Common myeloid progenitor, CD34-positive (primary cell): ENCODE data around the gene EID2.

ENCODE experiments used
- CTCF ChIA-PET: fragments of 350-600 bp; sonication (Branson Sonifier 250); formaldehyde crosslinking; loops from one replicate; lab custom pipeline; 2021; ENCODE audit warnings: antibody characterized with exemption; lab: Charles Lee
- POLR2A ChIA-PET: fragments of 350-600 bp; sonication (Branson Sonifier 250); formaldehyde crosslinking; loops from one replicate; lab custom pipeline; 2021; ENCODE audit warnings: antibody characterized with exemption; lab: Charles Lee
- DNase-seq, 3 donors: peaks; one replicate each; pipeline versions ENCODE4 v3.0.0 to v3.0.0-alpha.2; 2013
- H3K27ac ChIP-seq, 2 experiments: 1 replicate in 1 of 2; 2 replicates in 1 of 2; pipeline ENCODE4 v1.7.0; 2013; ENCODE audit warnings: inconsistent platforms in 2 of 2, low read length in 2 of 2, mild to moderate bottlenecking in 2 of 2, low read depth in 1 of 2, moderate library complexity in 1 of 2; ENCODE audit not compliant: severe bottlenecking in 2 of 2, insufficient read depth in 1 of 2, poor library complexity in 1 of 2
- H3K27me3 ChIP-seq, 5 experiments: replicated peaks in 2 of 5; 1 replicate in 3 of 5; 2 replicates in 2 of 5; pipeline versions ENCODE4 v1.6.1 to v1.7.0; 2013; ENCODE audit warnings: low read length in 4 of 5, mild to moderate bottlenecking in 2 of 5, moderate library complexity in 2 of 5, inconsistent platforms in 1 of 5; ENCODE audit not compliant: insufficient read depth in 5 of 5, control insufficient read depth in 4 of 5
- H3K36me3 ChIP-seq, 4 experiments: 1 replicate in 2 of 4; 2 replicates in 2 of 4; pipeline versions ENCODE4 v1.6.1 to v1.7.0; 2013; ENCODE audit warnings: low read length in 3 of 4, control low read depth in 1 of 4, mild to moderate bottlenecking in 1 of 4; ENCODE audit not compliant: control insufficient read depth in 4 of 4, insufficient read depth in 4 of 4
- H3K4me1 ChIP-seq, 4 experiments: 1 replicate in 3 of 4; 2 replicates in 1 of 4; pipeline versions ENCODE4 v1.6.1 to v1.7.1; 2013; ENCODE audit warnings: low read length in 3 of 4, mild to moderate bottlenecking in 3 of 4, control low read depth in 1 of 4, inconsistent platforms in 1 of 4, moderate library complexity in 1 of 4; ENCODE audit not compliant: control insufficient read depth in 4 of 4, insufficient read depth in 4 of 4; ENCODE audit errors: control extremely low read depth in 1 of 4
- H3K4me3 ChIP-seq, 7 experiments: 1 replicate in 4 of 7; 2 replicates in 3 of 7; pipeline versions ENCODE4 v1.5.1 to v1.7.0; 2013; ENCODE audit warnings: mild to moderate bottlenecking in 7 of 7, low read length in 6 of 7, moderate library complexity in 6 of 7, inconsistent platforms in 2 of 7, low read depth in 2 of 7, control low read depth in 1 of 7; ENCODE audit not compliant: insufficient read depth in 4 of 7, control insufficient read depth in 1 of 7; ENCODE audit errors: extremely low read depth in 1 of 7
- H3K9me3 ChIP-seq, 5 experiments: 1 replicate in 4 of 5; 2 replicates in 1 of 5; pipeline versions ENCODE4 v1.6.1 to v1.7.1; 2013; ENCODE audit warnings: low read length in 4 of 5, mild to moderate bottlenecking in 2 of 5, inconsistent platforms in 1 of 5, low read depth in 1 of 5, moderate library complexity in 1 of 5; ENCODE audit not compliant: control insufficient read depth in 4 of 5, insufficient read depth in 2 of 5; ENCODE audit errors: control extremely low read depth in 1 of 5
- WGBS: methylation state at CpG from one replicate; pipeline ENCODE4 v1.1.5; 2013; ENCODE audit not compliant: insufficient coverage; 5-methylcytosine and 5-hydroxymethylcytosine counted together

Gene EID2

DNA sequence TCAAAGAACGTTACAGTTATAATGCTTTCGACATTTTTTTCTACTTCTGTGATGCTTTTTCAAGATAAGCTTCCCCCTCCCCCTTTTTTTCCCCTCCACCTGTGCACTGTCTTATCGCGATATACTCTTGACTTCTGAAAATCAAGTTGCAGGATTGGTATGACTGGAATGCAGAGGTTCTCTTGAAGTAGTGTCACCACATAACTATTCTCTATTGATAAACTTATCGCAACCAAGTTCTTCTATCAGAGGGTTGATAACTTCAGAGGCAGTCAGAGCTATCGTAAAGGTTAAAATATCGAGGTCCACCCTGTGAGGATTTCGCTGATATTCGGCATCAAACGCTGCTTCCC is 820 bp downstream of the EID2 start:
- Histone ChIP-seq H3K9me3 (no peaks in the 10 kb centered on the region), H3K36me3 (no peaks in the 10 kb centered on the region), H3K4me1 (peaks cover 8 to 28% (median 15%) of the 10 kb centered on the region in 4 experiments), H3K4me3 (peak overlapping the region; percentile 67 to 97 (median 92)), H3K27me3 (no peaks in the 10 kb centered on the region), H3K27ac (peak overlapping the region; percentile 46 to 88)
- POLR2A ChIA-PET, result interaction anchor here (1.2 kb wide), 1 partner anchor 137 kb away, joined by 3 read pairs; no protein-coding TSS in a partner anchor
- CTCF ChIA-PET, result interaction anchor here (0.8 to 1.2 kb wide), 2 partner anchors 70 to 685 kb away, joined by 3 read pairs; no protein-coding TSS in a partner anchor
- 4% methylated on average over 7 of the region's 10 CpGs for WGBS
- no peak for DNase-seq

DNA sequence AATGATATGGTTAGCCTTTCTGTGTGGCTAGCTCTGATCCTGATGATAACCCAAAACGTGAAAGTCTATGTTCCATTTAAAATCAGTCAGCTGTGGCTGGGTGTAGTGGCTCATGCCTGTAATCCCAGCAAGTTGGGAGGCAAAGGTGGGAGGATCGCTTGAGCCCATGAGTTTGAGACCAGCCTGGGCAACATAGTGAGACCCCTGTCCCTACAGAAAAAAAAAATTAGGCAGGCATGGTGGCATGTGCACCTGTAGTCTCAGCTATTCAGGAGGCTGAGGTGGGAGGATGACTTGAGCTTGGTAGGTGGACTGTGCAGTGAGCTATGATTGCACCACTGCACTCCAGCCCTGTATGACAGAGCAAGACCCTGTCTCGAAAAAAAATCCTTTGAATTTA is 6.2 kb downstream of the EID2 start:
- no peak overlapping the region for H3K4me3 ChIP-seq
- no peaks in the 10 kb centered on the region for H3K27me3 ChIP-seq
- WGBS, result 95% methylated on average over 3 of the region's 3 CpGs
- ChIA-PET POLR2A (interaction anchor here (1.1 kb wide), 1 partner anchor 98 kb away, joined by 3 read pairs; the partner anchor contains the start of gene RPS16), CTCF (interaction anchor here (0.9 to 4.7 kb wide), 12 partner anchors 9 to 106 kb away, joined by 3 to 46 read pairs (median 4); partner anchors contain the start of gene SELENOV)
- no peaks in the 10 kb centered on the region for H3K36me3 ChIP-seq
- no peak overlapping the region for H3K27ac ChIP-seq
- peaks cover 6 to 17% (median 12%) of the 10 kb centered on the region in 4 experiments for H3K4me1 ChIP-seq
- no peaks in the 10 kb centered on the region for H3K9me3 ChIP-seq
- no peak for DNase-seq

DNA sequence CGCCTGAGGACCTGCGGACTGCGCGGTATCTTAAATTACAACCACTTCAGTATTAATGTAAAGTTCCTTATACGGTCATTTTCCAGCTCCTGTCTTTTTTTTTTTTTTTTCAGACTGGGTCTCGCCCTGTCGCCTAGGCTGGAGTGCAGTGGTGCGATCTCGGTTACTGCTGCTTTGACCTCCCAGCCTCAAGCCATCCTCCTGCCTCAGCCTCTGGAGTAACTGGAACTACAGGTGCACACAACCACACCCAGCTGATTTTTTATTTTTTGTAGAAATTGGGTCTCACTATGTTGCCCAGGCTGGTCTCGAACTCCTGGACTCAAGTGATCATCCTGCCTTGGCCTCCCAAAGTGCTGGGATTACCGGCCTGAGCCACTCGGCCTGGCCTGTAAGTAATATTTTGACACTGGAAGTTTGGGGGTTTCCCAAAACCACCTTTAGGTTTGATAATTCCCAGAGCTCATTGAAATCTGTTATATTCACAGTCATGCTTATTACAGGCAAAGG is 6.9 kb downstream of the EID2 start:
- Histone ChIP-seq H3K36me3 (no peaks in the 10 kb centered on the region), H3K27ac (no peak overlapping the region), H3K9me3 (no peaks in the 10 kb centered on the region), H3K27me3 (no peaks in the 10 kb centered on the region), H3K4me1 (peaks cover 3 to 11% (median 8%) of the 10 kb centered on the region in 4 experiments), H3K4me3 (peak overlapping the region in 5 of 7 experiments; percentile 81 to 95 (median 89))
- WGBS, result 0% methylated on average over 4 of the region's 12 CpGs
- CTCF ChIA-PET, result interaction anchor here (0.6 to 4.7 kb wide), 14 partner anchors 8 to 284 kb away, joined by 3 to 46 read pairs (median 4); partner anchors contain the start of gene SELENOV
- POLR2A ChIA-PET, result interaction anchor here (1.1 kb wide), 2 partner anchors 59 to 97 kb away, joined by 3 to 7 read pairs; partner anchors contain the start of gene RPS16
- DNase-seq, result no peak

DNA sequence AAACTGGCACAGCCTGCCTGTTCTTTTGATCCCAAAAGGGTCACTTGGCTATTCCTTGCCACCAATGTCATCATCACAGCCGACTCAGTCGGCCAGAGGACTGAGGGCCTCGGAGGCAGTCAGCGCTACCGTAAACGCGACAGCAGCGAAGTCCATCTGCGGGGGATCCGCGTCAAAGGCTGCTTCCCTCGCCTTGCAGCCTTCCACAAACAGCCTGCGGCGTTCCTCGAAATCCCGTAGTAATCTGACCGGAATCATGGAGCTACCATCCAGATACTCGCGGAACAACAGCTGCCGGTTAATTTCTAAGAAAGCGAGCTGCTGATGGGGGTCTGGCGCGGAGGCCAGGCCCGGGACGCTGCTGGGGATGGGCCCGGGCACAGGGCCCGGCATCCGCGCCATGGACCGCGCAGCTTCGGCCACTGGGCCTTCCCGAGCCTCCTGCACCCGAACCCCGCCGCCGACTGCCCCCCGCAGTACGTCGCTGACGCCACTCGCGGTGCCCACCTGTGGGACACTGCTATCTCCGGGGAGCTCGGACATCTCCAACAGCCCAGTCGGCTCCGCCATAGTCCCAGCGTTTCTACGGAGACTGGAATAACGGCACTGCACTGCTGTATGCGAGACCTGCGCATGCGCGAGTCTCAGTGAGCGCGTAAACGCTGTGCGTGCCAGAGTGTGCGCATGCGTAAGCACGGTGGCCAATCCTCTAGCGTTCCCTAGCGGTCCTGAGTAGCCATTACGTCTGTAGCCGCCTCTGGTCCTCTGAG is 7.5 kb downstream of the EID2 start, which contains the start of gene EID2B:
Gene EID2B (minus strand): TSS at position 620 of the 770 bp plus-strand sequence. CDS start 50 bp downstream, at position 570.
- no peaks in the 10 kb centered on the region for H3K27me3 ChIP-seq
- peaks cover 3 to 11% (median 8%) of the 10 kb centered on the region in 4 experiments for H3K4me1 ChIP-seq
- DNase-seq, result peak; percentile 94 to 98 (median 95)
- no peaks in the 10 kb centered on the region for H3K9me3 ChIP-seq
- H3K4me3 ChIP-seq, result peak within 1 kb of the TSS; percentile 71 to 95 (median 87)
- H3K27ac ChIP-seq, result peak within 1 kb of the TSS; percentile 70 to 85
- ChIA-PET POLR2A (interaction anchor here (1.1 kb wide), 1 partner anchor 58 kb away, joined by 7 read pairs; no protein-coding TSS in a partner anchor), CTCF (interaction anchor here (0.6 to 4.7 kb wide), 14 partner anchors 11 to 284 kb away, joined by 3 to 46 read pairs (median 4); no protein-coding TSS in a partner anchor)
- H3K36me3 ChIP-seq, result no peaks in the 10 kb centered on the region
- WGBS, result under 1% methylated on average over 59 of the region's 65 CpGs

DNA sequence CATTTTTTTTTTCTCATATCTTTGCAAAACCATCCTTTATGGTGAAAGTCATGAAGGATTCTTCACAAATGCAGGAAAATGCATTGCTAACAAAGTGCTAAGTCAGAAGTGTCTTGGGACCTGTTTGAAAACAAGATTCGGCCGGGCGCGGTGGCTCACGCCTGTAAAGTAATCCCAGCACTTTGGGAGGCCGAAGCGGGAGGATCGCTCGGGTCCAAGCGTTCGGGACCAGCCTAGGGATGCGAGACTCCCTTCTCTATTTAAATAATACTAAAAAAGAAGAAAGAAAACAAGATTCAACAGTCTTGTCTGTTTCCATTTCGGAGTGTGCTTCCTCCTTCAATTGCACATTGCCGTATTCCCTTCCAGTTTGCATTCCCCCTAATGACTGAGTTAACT is 8.1 kb downstream of the EID2 start:
- peaks cover 3 to 11% (median 8%) of the 10 kb centered on the region in 4 experiments for H3K4me1 ChIP-seq
- no peaks in the 10 kb centered on the region for H3K27me3 ChIP-seq
- no peak for DNase-seq
- peak overlapping the region; percentile 71 to 95 (median 87) for H3K4me3 ChIP-seq
- POLR2A ChIA-PET, result no interaction called here
- CTCF ChIA-PET, result interaction anchor here (0.8 to 4.7 kb wide), 8 partner anchors 11 to 91 kb away, joined by 3 to 46 read pairs (median 8); no protein-coding TSS in a partner anchor
- peak overlapping the region; percentile 70 to 85 for H3K27ac ChIP-seq
- 70% methylated on average over 14 of the region's 14 CpGs for WGBS
- H3K9me3 ChIP-seq, result no peaks in the 10 kb centered on the region
- H3K36me3 ChIP-seq, result no peaks in the 10 kb centered on the region

DNA sequence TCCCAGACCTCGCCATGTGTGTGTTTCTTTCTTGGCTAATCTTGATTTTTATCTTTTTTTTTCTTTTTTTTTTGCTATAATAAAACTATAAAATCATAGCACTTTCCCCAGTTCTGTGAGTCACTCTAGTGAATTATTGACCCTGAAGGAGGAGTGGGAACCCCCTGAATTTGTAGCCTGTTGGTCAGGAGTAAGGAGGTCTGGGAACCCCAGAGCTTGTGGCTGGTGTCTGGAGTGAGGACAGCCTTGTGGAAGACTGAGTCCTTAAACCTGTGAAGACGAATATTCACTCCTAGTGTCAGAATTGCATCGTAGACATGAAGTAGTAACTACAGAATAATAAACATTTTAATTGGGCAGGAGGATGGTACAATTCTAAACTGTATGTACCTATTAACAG is 14.8 kb downstream of the EID2 start:
- H3K36me3 ChIP-seq, result no peaks in the 10 kb centered on the region
- H3K4me1 ChIP-seq, result no peaks in the 10 kb centered on the region
- DNase-seq, result no peak
- no peak overlapping the region for H3K27ac ChIP-seq
- no peak overlapping the region for H3K4me3 ChIP-seq
- WGBS, result no CpG with 5 or more reads among the region's 3 CpGs
- POLR2A ChIA-PET, result no interaction called here
- CTCF ChIA-PET, result interaction anchor here (1.2 to 1.3 kb wide), 2 partner anchors 9 to 90 kb away, joined by 3 to 4 read pairs; partner anchors contain the start of gene RPS16
- no peaks in the 10 kb centered on the region for H3K9me3 ChIP-seq
- H3K27me3 ChIP-seq, result no peaks in the 10 kb centered on the region
